CD4-positive, CD25-positive, alpha-beta regulatory T cell (primary cell): ENCODE measurements around the gene TRIM65. TPM values are rescaled to one million over a fixed set of nuclear protein-coding genes. Genes with fewer than 3 reads are reported as not detected.

Experiments
- polyA plus RNA-seq, 4 donors: library from polyadenylated mRNA; unstranded; fragments of 300-500 nt; fragmentation: Illumina TruSeq; gene quantifications; one replicate each; pipeline ENCODE4 v1.2.3, GENCODE V29; 2021
- total RNA-seq: library from RNA; stranded (reverse); gene quantifications from one replicate; pipeline ENCODE4 v1.2.3, GENCODE V29; 2022

Gene TRIM65
- total and polyA plus RNA-seq, 5 donors from 2014 or later = 16.9 to 24.3 (median 19.9) TPM

Other genes with a start within 250 kb of the TRIM65 start
- 25.5 TPM for gene RECQL5, start 229.8 kb downstream of the TRIM65 start, total RNA-seq
- gene RECQL5, start 229.8 kb downstream of the TRIM65 start, polyA plus RNA-seq = 10 to 100 TPM in 2 of 4 donors, 1 to 10 TPM in 2; 8.7 to 16.4 (median 11.4) TPM
- gene SAP30BP, start 229.6 kb downstream of the TRIM65 start, total RNA-seq = 253 TPM
- 100 to 1,000 TPM in 1 of 4 donors, 10 to 100 TPM in 3; 79.3 to 114 (median 81.5) TPM for gene SAP30BP, start 229.6 kb downstream of the TRIM65 start, polyA plus RNA-seq
- not detected for gene ITGB4, start 175.5 kb downstream of the TRIM65 start, total RNA-seq
- under 1 TPM in 3 of 4 donors, not detected in 1; 0.28 to 0.60 (median 0.56) TPM for gene ITGB4, start 175.5 kb downstream of the TRIM65 start, polyA plus RNA-seq
- 9.1 TPM for gene GALK1, start 131.8 kb downstream of the TRIM65 start, total RNA-seq
- gene GALK1, start 131.8 kb downstream of the TRIM65 start, polyA plus RNA-seq = 10 to 100 TPM; 18.7 to 24.3 (median 21.9) TPM
- 33.9 TPM for gene UNK, start 112.1 kb downstream of the TRIM65 start, total RNA-seq
- 10 to 100 TPM; 15.3 to 24.5 (median 23.0) TPM for gene UNK, start 112.1 kb downstream of the TRIM65 start, polyA plus RNA-seq
- gene UNC13D, start 52.5 kb downstream of the TRIM65 start, total RNA-seq = 149 TPM
- 10 to 100 TPM; 41.6 to 51.7 (median 45.0) TPM for gene UNC13D, start 52.5 kb downstream of the TRIM65 start, polyA plus RNA-seq
- gene WBP2, start 41.6 kb downstream of the TRIM65 start, total RNA-seq = 118 TPM
- gene WBP2, start 41.6 kb downstream of the TRIM65 start, polyA plus RNA-seq = 100 to 1,000 TPM in 1 of 4 donors, 10 to 100 TPM in 3; 77.7 to 112 (median 91.2) TPM
- 3.6 TPM for gene TRIM47, start 18.4 kb downstream of the TRIM65 start, total RNA-seq
- gene TRIM47, start 18.4 kb downstream of the TRIM65 start, polyA plus RNA-seq = 10 to 100 TPM in 3 of 4 donors, 1 to 10 TPM in 1; 8.7 to 16.6 (median 15.8) TPM
- 118 TPM for gene MRPL38, start 7.9 kb upstream of the TRIM65 start, total RNA-seq
- 10 to 100 TPM; 58.0 to 68.8 (median 64.8) TPM for gene MRPL38, start 7.9 kb upstream of the TRIM65 start, polyA plus RNA-seq
- gene FBF1, start 44.1 kb upstream of the TRIM65 start, total RNA-seq = 15.5 TPM
- gene FBF1, start 44.1 kb upstream of the TRIM65 start, polyA plus RNA-seq = 1 to 10 TPM; 1.7 to 3.6 (median 2.3) TPM
- gene ACOX1, start 82.2 kb upstream of the TRIM65 start, total RNA-seq = 25.6 TPM
- 10 to 100 TPM; 15.0 to 24.3 (median 18.9) TPM for gene ACOX1, start 82.2 kb upstream of the TRIM65 start, polyA plus RNA-seq
- 17.3 TPM for gene TEN1, start 82.3 kb upstream of the TRIM65 start, total RNA-seq
- 10 to 100 TPM; 19.9 to 26.1 (median 21.5) TPM for gene TEN1, start 82.3 kb upstream of the TRIM65 start, polyA plus RNA-seq
- gene CDK3, start 103.9 kb upstream of the TRIM65 start, total RNA-seq = 11.6 TPM
- 1 to 10 TPM in 1 of 4 donors, under 1 TPM in 3; 0.17 to 1.0 (median 0.50) TPM for gene CDK3, start 103.9 kb upstream of the TRIM65 start, polyA plus RNA-seq
- 0.15 TPM for gene EVPL, start 130.4 kb upstream of the TRIM65 start, total RNA-seq
- under 1 TPM in 1 of 4 donors, not detected in 3; 0.05 TPM for gene EVPL, start 130.4 kb upstream of the TRIM65 start, polyA plus RNA-seq
- gene SRP68, start 175.6 kb upstream of the TRIM65 start, total RNA-seq = 68.8 TPM
- gene SRP68, start 175.6 kb upstream of the TRIM65 start, polyA plus RNA-seq = 10 to 100 TPM; 71.6 to 81.0 (median 74.5) TPM
- gene GALR2, start 177.8 kb upstream of the TRIM65 start, total RNA-seq = 0.86 TPM
- under 1 TPM in 2 of 4 donors, not detected in 2; 0.41 to 0.62 TPM for gene GALR2, start 177.8 kb upstream of the TRIM65 start, polyA plus RNA-seq
- gene ZACN, start 182.2 kb upstream of the TRIM65 start, total RNA-seq = 0.42 TPM
- 1 to 10 TPM in 1 of 4 donors, under 1 TPM in 3; 0.24 to 2.0 (median 0.62) TPM for gene ZACN, start 182.2 kb upstream of the TRIM65 start, polyA plus RNA-seq
- 105 TPM for gene EXOC7, start 206.8 kb upstream of the TRIM65 start, total RNA-seq
- 10 to 100 TPM; 41.3 to 47.6 (median 45.0) TPM for gene EXOC7, start 206.8 kb upstream of the TRIM65 start, polyA plus RNA-seq
- gene FOXJ1, start 244.3 kb upstream of the TRIM65 start, total RNA-seq = 1.0 TPM
- gene FOXJ1, start 244.3 kb upstream of the TRIM65 start, polyA plus RNA-seq = under 1 TPM in 2 of 4 donors, not detected in 2; 0.14 to 0.24 TPM